Stimulated activated CD8-positive, alpha-beta memory T cell treated with anti-CD3 and anti-CD28 coated beads, Interleukin-2, amount 100 ng/mL, for 48 hours (primary cell): ENCODE data around the gene TXNRD1.
"Not testable (repeated sequence)": the region's sequence is repeated elsewhere in the genome, so short reads cannot be mapped to it uniquely, and the experiment has no call there.

Source experiments
- DNase-seq, 2 donors: peaks; one replicate each; pipeline ENCODE4 v3.0.0-alpha.2; 2020; ENCODE audit warnings: low read depth in 2 of 2

Gene TXNRD1

GRCh38 chr12:104323899-104324298 is 108.3 kb downstream of the TXNRD1 start:
- no peak for DNase-seq

- DNase-seq: not testable (repeated sequence)
Measured at GRCh38 chr12:104328278-104328677, 112.7 kb downstream of the TXNRD1 start.

- DNase-seq: no peak
Measured at GRCh38 chr12:104328790-104329189, 113.2 kb downstream of the TXNRD1 start.

DNA sequence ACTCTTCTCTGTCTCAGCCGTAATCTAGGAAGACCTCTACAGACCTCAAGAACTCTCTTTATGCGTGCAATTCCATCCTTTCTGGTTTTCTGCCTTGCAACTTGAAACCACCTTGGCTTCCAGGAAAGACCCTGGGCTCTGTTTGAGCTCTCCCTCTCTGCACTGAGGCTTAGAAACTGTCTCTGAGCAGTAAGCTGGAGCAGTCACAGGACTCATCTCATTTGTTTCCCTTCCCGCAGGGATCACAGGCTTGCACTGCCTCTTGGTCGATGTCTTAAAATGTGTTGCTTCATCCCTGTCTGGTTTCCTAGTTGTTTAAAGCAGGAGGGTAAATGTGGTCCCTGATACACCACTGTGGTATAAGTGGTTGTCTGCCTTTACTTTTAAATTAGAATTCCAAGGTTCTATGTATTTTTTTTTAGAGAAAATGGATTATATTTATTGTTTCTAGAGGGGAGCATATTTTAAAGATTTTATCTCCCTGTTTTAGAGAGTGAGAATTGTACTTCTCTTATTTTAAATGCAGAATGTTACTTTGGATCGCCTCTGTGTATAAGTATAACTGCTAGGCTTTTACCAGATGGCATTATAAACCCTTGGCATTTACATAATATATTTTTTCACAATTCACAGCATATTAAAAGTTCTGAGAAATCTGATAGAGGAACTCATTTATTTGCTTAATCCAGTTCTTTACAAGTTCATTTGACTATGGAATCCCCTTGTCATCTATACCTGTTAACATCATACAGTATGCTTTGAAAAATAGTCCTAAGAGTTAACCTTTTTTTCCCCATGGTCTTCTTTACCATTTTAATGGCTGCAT is 114.3 kb downstream of the TXNRD1 start:
- no peak for DNase-seq

- DNase-seq: no peak
Measured at GRCh38 chr12:104331376-104331775, 115.8 kb downstream of the TXNRD1 start.

DNA sequence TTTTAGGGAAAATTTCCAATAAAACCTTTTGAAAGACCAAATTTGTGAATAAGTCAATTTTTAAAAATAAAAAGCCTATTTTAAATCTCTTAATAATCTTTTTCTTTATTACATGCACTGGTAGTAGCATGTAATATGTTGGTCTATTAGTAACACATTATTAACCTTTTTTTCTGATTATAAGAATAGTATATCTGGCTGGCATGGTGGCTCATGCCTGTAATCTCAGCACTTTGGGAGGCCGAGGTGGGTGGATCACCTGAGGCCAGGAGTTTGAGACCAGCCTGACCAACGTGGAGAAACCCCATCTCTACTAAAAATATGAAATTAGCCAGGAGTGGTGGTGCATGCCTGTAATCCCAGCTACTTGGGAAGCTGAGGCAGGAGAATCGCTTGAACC is 116.7 kb downstream of the TXNRD1 start:
- DNase-seq: not testable (repeated sequence)

DNA sequence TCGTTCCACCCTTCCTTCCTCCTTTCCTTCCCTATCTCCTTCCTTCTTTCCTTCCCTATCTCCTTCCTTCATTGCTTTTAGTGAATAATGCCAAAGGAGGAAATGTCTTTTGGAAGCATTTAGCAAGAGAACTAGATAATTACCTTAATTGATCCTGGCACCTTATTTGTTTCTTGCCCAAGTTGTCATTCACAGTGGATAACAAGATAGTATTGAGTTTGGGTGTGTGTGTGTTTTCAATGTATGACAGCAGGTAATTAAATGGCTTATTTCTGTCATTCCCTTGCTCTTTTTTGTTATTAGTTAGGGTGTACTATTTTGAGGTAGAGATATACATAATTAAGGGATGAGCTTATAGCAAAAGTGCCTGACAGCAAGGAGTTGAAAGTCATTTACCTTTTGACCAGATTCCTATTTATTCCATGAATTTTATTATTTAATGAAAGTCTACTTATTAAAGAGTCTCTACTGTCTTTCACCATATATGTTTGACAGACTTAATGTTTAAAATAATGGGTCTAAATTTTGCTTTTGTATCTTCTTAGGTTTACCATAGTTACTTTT is 118.2 kb downstream of the TXNRD1 start:
- no peak for DNase-seq

DNA sequence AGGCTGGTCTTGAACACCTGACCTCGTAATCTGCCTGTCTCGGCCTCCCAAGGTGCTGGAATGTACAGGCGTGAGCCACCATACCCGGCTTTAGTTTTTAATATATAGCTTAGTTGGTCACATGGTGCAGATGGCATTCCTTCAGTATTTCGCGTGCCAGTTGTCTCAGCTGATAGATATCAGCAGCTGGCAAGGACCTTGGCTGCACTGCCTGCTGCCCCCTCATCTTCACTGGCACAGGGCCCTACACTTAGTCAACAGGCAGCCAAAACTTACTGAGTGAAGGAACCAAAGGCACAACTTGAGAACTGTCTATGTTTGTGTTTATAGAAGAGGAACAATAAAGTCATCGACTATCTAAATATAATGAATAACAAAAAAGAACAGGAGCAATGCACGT is 119.0 kb downstream of the TXNRD1 start:
- DNase-seq: no peak

DNA sequence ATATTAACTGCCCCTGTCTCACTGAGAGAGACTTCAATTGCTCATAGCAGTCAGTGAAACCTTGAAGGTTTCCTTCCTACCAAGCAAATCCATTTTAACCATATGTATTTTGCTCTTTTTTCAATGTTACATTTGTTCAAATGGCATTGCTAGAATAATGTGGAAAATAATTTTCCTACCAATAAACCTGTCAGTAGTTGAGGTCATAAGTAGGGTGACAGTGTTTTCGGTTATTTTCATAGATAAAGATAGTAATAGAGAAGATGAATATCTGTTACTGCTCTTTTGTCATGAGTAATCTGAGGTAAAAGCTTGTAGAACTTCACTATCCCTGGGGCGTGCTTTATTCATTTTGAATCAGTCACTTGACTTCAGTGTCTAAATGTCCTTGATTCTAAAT is 120.5 kb downstream of the TXNRD1 start:
- DNase-seq: no peak

DNA sequence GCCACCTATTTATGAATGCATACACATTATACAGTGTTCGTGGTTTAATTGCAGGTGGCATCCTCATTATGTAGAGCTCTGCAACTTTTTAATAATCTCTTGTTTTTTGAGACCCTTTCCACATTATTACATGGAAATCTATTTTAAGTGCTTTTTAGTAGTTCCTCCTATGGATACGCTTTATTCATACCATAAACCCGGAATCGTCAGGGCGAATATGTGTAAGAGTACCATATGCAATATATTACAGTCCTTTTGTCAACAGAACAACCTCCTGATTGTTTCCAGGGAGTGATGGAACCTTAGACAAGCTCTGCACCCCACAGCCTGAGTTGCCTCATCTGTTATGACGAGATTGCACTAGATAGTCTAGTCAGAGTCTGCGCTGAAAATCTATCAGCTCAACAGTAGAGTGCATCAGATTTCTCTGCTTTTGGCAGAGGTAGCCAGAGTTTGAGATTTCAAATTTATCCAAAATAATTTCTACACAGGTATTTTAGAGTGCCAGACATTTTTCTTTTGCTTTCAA is 121.5 kb downstream of the TXNRD1 start:
- DNase-seq: no peak

- DNase-seq: no peak
Measured at GRCh38 chr12:104339663-104340062, 124.1 kb downstream of the TXNRD1 start.

GRCh38 chr12:104340177-104340576 is 124.6 kb downstream of the TXNRD1 start:
- no peak for DNase-seq

DNA sequence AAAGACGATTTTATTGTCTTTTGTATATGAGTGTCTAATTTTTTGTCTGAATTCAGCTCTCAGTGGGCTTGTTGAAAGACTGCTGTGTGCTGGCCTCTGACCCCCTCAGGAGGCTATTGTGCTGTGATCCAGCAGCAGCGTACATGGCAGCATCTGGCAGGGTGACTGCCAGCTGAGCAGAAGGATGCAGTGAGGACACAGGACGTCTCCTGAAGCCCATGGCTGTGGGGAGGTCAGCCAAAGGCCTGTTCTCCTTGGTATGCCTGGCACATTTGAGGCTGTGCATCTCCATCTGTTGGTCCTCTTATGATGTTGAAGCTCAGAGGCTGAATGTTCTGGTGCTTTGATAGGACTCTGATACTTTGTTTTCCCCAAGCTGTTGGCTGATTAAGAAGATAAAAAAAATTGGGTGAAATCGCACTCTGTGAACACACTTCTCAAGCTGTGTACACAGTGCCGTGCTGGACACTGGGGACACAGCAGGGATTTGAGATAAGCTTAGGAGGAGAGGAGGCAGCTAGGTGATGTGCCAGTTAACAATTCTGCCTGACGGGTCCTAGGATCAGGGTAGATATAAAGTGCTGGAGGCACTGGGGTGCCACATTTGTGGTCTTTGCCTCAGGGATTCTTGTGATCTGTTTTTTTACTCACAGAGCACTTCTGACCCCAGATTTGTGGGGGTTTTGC is 125.5 kb downstream of the TXNRD1 start:
- DNase-seq: no peak

GRCh38 chr12:104342147-104342546 is 126.6 kb downstream of the TXNRD1 start:
- no peak for DNase-seq

DNA sequence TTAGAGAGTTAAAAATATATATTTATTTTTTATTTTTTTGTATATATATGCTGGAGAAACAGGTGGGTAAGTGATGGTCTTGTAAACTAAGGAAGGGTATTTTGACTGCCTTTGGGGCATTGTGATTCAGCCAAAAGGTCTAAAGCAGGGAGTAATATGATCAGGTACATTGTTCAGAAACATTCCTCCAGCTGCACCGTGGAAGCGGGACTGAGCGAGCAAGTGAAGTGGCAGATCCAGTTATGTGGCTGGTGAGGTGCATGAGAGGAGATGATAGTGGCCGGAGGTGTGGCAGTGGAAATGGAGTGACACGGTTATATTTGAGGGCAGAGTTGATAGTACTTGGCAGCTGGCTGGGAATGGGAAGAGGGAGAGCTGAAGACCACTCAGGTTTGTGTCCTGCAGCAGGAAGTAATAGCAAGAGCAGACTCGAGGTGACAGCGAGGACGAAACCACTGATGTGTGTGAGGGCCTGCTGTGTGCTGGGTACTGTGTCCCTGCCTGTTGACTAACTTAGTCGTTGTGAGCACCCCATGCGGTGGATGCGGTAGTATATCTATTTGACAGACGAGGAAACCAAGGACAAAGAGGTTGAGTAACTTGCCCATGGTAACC is 127.2 kb downstream of the TXNRD1 start:
- DNase-seq: no peak

- no peak for DNase-seq
Measured at GRCh38 chr12:104344682-104345081, 129.1 kb downstream of the TXNRD1 start.

DNA sequence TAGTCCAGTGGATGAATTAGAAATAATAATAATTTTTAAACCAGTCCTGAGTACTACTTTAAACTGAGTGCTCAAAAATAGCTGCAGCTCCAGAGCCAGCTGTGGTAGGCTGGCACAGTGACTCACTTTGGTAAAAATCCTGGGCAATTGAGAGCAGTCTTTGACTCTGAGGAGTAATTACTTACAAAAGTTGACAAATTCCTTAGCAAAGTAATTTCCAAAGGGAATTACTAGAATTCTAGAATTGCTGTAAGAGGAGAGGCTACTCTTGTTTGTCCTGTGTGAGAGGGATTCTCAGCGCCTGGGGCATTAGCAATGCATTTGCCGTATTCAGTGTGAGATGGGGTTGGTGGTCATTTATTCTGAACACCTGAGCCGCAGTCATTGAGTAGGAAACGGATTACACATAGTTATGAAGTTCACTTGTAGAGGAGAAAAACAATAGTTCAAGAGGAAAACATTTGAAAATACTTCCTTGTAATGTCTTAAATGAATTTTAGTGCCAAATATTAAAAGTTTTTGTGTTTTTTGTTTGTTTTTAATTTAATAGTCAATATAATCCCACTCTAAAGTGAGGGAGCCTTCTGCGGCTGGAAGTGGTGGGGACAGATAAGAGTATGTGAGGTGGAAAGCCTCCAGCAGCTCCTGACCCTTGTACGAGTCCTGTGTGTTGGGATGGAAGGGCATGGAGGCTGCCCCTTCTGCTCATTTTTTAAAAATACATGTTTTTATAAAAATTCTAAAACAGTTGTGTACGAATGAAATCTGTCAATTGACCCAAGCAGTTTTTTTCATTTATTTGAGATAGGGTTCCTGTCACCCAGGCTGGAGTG is 129.9 kb downstream of the TXNRD1 start:
- no peak for DNase-seq

GRCh38 chr12:104347374-104348075 is 131.9 kb downstream of the TXNRD1 start:
- DNase-seq: no peak

GRCh38 chr12:104348283-104348993 is 132.9 kb downstream of the TXNRD1 start:
- DNase-seq: no peak

DNA sequence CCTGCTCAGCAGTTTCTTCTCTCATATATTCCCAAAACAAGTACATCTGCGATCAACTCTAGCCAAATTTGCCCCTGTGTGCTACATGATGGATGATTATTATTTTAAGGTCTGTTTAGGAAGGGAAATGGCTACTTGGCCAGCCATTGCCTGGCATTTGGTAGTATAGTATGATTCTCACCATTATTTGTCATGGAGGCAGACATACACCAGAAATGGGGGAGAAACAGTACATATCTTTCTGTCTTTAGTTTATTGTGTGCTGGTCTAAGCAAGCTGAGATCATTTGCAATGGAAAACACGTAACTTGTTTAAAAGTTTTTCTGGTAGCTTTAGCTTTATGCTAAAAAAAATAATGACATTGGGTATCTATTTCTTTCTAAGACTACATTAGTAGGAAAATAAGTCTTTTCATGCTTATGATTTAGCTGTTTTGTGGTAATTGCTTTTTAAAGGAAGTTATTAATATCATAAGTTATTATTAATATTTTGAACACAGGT is 133.5 kb downstream of the TXNRD1 start:
- no peak for DNase-seq
